Body of pancreas (tissue), 4 donors: ENCODE results near the gene TMEM223.
A peak's percentile ranks its signal among the peaks of the same experiment; 100 is the strongest.

Experiments
- CTCF ChIP-seq, 7 experiments: fragments of 450-650 bp in 4 of 7; fragments of 200-600 bp in 3 of 7; sonication (generic) in 3 of 7; IDR thresholded peaks; one replicate each; pipeline ENCODE4 v1.5.1; 2016 to 2019; ENCODE audit warnings: antibody characterized with exemption in 7 of 7
- POLR2A ChIP-seq, 3 donors: fragments of 450-650 bp; IDR thresholded peaks; one replicate each; pipeline ENCODE4 v1.6.1; 2016; ENCODE audit warnings: antibody characterized with exemption in 3 of 3, mild to moderate bottlenecking in 2 of 3

- TF ChIP-seq CTCF (IDR thresholded peaks at IDR 0.05) (no peak), POLR2A (IDR thresholded peaks at IDR 0.05) (peak; percentile 42 to 66 (median 65))
These were observed 20.4 kb downstream of the TMEM223 start, which contains the start of gene TAF6L for GRCh38 chr11:62771144-62772021.
